Measurements from ENCODE around the gene DDX17. TPM values are rescaled to one million over a fixed set of nuclear protein-coding genes. Genes with fewer than 3 reads are reported as not detected.

DDX17 gene
- total and polyA plus RNA-seq, 2 experiments from 2014 or later: 88.0 to 603 TPM

- Mint-ChIP-seq H3K27me3 (ENCODE audit: insufficient read depth, low read depth, poor library complexity) (peaks cover 2% of the 10 kb centered on the region), H3K36me3 (ENCODE audit: low read depth) (no peaks in the 10 kb centered on the region), H3K4me1 (no peaks in the 10 kb centered on the region), H3K27ac (no peak overlapping the region), H3K4me3 (no peak overlapping the region), H3K9me3 (no peaks in the 10 kb centered on the region)
- Histone ChIP-seq H3K4me2 (no peak overlapping the region), H3K9me2 (ENCODE audit: insufficient read depth) (no peaks in the 10 kb centered on the region), H3K27me3 (ENCODE audit: insufficient read depth) (no peaks in the 10 kb centered on the region), H3K36me3 (ENCODE audit: insufficient read depth) (no peaks in the 10 kb centered on the region), H4K20me1 (replicated peaks; ENCODE audit: insufficient read depth) (no peaks in the 10 kb centered on the region), H3K4me1 (ENCODE audit: insufficient read depth) (no peaks in the 10 kb centered on the region), H3K27ac (ENCODE audit: low read depth) (no peak overlapping the region), H3K4me3 (no peak overlapping the region), H2AFZ (no peak overlapping the region), H3F3A (replicated peaks; ENCODE audit: low read depth) (no peaks in the 10 kb centered on the region), H3K79me2 (replicated peaks; ENCODE audit: insufficient read depth) (no peaks in the 10 kb centered on the region)
- TF ChIP-seq POLR2AphosphoS5 (IDR thresholded peaks at IDR 0.05; ENCODE audit: low read depth) (no peak), ZNF331 (CRISPR knock-in tag; IDR thresholded peaks at IDR 0.05; ENCODE audit: low read depth) (no peak), NANOG (IDR thresholded peaks at IDR 0.05; ENCODE audit: borderline replicate concordance) (no peak), CREB1 (CRISPR knock-in tag; IDR thresholded peaks at IDR 0.05; ENCODE audit: low read depth) (no peak), CTCF (conservative IDR thresholded peaks at IDR 0.05; ENCODE audit: low read depth in 2 of 2) (no peak), JUNB (IDR thresholded peaks at IDR 0.05; ENCODE audit: unreplicated experiment) (no peak), ZNF114 (CRISPR knock-in tag; IDR thresholded peaks at IDR 0.05) (no peak), EZH2 (IDR thresholded peaks at IDR 0.05; ENCODE audit: low read depth, unreplicated experiment) (no peak), EZH2phosphoT487 (IDR thresholded peaks at IDR 0.05; ENCODE audit: unreplicated experiment) (no peak), STAT1 (IDR thresholded peaks at IDR 0.05; ENCODE audit: unreplicated experiment) (no peak)
- TF ChIP-seq, protein P1, sequence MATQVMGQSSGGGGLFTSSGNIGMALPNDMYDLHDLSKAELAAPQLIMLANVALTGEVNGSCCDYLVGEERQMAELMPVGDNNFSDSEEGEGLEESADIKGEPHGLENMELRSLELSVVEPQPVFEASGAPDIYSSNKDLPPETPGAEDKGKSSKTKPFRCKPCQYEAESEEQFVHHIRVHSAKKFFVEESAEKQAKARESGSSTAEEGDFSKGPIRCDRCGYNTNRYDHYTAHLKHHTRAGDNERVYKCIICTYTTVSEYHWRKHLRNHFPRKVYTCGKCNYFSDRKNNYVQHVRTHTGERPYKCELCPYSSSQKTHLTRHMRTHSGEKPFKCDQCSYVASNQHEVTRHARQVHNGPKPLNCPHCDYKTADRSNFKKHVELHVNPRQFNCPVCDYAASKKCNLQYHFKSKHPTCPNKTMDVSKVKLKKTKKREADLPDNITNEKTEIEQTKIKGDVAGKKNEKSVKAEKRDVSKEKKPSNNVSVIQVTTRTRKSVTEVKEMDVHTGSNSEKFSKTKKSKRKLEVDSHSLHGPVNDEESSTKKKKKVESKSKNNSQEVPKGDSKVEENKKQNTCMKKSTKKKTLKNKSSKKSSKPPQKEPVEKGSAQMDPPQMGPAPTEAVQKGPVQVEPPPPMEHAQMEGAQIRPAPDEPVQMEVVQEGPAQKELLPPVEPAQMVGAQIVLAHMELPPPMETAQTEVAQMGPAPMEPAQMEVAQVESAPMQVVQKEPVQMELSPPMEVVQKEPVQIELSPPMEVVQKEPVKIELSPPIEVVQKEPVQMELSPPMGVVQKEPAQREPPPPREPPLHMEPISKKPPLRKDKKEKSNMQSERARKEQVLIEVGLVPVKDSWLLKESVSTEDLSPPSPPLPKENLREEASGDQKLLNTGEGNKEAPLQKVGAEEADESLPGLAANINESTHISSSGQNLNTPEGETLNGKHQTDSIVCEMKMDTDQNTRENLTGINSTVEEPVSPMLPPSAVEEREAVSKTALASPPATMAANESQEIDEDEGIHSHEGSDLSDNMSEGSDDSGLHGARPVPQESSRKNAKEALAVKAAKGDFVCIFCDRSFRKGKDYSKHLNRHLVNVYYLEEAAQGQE (IDR thresholded peaks at IDR 0.05; ENCODE audit: unreplicated experiment): no peak
- TF ChIP-seq, protein P2, sequence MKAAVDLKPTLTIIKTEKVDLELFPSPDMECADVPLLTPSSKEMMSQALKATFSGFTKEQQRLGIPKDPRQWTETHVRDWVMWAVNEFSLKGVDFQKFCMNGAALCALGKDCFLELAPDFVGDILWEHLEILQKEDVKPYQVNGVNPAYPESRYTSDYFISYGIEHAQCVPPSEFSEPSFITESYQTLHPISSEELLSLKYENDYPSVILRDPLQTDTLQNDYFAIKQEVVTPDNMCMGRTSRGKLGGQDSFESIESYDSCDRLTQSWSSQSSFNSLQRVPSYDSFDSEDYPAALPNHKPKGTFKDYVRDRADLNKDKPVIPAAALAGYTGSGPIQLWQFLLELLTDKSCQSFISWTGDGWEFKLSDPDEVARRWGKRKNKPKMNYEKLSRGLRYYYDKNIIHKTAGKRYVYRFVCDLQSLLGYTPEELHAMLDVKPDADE (IDR thresholded peaks at IDR 0.05): no peak
- TF ChIP-seq, protein P3, sequence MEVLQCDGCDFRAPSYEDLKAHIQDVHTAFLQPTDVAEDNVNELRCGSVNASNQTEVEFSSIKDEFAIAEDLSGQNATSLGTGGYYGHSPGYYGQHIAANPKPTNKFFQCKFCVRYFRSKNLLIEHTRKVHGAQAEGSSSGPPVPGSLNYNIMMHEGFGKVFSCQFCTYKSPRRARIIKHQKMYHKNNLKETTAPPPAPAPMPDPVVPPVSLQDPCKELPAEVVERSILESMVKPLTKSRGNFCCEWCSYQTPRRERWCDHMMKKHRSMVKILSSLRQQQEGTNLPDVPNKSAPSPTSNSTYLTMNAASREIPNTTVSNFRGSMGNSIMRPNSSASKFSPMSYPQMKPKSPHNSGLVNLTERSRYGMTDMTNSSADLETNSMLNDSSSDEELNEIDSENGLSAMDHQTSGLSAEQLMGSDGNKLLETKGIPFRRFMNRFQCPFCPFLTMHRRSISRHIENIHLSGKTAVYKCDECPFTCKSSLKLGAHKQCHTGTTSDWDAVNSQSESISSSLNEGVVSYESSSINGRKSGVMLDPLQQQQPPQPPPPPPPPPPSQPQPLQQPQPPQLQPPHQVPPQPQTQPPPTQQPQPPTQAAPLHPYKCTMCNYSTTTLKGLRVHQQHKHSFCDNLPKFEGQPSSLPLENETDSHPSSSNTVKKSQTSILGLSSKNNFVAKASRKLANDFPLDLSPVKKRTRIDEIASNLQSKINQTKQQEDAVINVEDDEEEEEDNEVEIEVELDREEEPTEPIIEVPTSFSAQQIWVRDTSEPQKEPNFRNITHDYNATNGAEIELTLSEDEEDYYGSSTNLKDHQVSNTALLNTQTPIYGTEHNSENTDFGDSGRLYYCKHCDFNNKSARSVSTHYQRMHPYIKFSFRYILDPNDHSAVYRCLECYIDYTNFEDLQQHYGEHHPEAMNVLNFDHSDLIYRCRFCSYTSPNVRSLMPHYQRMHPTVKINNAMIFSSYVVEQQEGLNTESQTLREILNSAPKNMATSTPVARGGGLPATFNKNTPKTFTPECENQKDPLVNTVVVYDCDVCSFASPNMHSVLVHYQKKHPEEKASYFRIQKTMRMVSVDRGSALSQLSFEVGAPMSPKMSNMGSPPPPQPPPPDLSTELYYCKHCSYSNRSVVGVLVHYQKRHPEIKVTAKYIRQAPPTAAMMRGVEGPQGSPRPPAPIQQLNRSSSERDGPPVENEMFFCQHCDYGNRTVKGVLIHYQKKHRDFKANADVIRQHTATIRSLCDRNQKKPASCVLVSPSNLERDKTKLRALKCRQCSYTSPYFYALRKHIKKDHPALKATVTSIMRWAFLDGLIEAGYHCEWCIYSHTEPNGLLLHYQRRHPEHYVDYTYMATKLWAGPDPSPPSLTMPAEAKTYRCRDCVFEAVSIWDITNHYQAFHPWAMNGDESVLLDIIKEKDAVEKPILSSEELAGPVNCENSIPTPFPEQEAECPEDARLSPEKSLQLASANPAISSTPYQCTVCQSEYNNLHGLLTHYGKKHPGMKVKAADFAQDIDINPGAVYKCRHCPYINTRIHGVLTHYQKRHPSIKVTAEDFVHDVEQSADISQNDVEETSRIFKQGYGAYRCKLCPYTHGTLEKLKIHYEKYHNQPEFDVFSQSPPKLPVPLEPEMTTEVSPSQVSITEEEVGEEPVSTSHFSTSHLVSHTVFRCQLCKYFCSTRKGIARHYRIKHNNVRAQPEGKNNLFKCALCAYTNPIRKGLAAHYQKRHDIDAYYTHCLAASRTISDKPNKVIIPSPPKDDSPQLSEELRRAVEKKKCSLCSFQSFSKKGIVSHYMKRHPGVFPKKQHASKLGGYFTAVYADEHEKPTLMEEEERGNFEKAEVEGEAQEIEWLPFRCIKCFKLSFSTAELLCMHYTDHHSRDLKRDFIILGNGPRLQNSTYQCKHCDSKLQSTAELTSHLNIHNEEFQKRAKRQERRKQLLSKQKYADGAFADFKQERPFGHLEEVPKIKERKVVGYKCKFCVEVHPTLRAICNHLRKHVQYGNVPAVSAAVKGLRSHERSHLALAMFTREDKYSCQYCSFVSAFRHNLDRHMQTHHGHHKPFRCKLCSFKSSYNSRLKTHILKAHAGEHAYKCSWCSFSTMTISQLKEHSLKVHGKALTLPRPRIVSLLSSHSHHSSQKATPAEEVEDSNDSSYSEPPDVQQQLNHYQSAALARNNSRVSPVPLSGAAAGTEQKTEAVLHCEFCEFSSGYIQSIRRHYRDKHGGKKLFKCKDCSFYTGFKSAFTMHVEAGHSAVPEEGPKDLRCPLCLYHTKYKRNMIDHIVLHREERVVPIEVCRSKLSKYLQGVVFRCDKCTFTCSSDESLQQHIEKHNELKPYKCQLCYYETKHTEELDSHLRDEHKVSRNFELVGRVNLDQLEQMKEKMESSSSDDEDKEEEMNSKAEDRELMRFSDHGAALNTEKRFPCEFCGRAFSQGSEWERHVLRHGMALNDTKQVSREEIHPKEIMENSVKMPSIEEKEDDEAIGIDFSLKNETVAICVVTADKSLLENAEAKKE (CRISPR knock-in tag; IDR thresholded peaks at IDR 0.05): no peak
- ATAC-seq (no peak), DNase-seq (ENCODE audit: low spot score) (no peak)
Measured at GRCh38 chr22:38524429-38524828, 18.3 kb upstream of the DDX17 start.

Data from GM23338 (cell line).